B cell (primary cell): ENCODE measurements around the gene CRNKL1.

ENCODE experiments used
- EZH2 ChIP-seq: IDR thresholded peaks from 2 replicates; pipeline ENCODE4 v1.6.1; 2012; ENCODE audit warnings: borderline replicate concordance, low read depth, mild to moderate bottlenecking, moderate library complexity, low read length; ENCODE audit not compliant: insufficient read depth, poor library complexity, severe bottlenecking
- TF ChIP-seq, protein P1 (sequence below): fragments of 200-600 bp; IDR thresholded peaks from one replicate; pipeline ENCODE4 v1.8.0; 2022; ENCODE audit warnings: antibody characterized with exemption, mild to moderate bottlenecking

DNA sequence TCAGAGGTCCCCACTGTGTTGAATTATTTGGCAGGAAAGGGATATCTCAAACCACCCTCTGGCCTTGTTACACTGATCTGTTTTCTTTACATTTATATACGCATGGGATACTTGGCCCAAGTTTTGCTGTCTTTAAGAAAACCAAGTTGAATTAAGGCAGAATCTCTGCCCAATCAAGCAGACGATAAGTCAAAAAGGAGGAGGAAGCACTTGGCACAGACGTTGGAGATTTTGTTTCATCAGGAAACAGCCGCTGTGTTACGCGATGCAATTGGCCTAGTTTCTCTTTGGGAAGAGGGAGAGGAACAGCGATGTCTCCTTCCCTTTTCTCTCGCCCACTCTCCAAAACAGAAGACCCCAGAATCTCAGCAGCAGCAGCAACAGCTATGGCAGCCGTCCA, 55.3 kb downstream of the CRNKL1 start:
- TF ChIP-seq, protein P1, sequence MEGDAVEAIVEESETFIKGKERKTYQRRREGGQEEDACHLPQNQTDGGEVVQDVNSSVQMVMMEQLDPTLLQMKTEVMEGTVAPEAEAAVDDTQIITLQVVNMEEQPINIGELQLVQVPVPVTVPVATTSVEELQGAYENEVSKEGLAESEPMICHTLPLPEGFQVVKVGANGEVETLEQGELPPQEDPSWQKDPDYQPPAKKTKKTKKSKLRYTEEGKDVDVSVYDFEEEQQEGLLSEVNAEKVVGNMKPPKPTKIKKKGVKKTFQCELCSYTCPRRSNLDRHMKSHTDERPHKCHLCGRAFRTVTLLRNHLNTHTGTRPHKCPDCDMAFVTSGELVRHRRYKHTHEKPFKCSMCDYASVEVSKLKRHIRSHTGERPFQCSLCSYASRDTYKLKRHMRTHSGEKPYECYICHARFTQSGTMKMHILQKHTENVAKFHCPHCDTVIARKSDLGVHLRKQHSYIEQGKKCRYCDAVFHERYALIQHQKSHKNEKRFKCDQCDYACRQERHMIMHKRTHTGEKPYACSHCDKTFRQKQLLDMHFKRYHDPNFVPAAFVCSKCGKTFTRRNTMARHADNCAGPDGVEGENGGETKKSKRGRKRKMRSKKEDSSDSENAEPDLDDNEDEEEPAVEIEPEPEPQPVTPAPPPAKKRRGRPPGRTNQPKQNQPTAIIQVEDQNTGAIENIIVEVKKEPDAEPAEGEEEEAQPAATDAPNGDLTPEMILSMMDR, result no peak
- no peak for TF ChIP-seq EZH2
